Keratinocyte (primary cell): ENCODE results near the gene PAOX. TPM values are rescaled to one million over a fixed set of nuclear protein-coding genes. Genes with fewer than 3 reads are reported as not detected.

ENCODE experiments used
- DNase-seq: peaks from one replicate; pipeline ENCODE4 v3.0.0-alpha.2; 2011; ENCODE audit warnings: low read depth, missing footprints, low spot score
- FAIRE-seq: peaks from 2 replicates; lab custom pipeline; 2011; peaks lifted over from hg19 to GRCh38; lab: Jason Lieb, UNC
- H2AFZ ChIP-seq: 2 replicates; pipeline ENCODE4 v1.6.0; 2012; ENCODE audit warnings: low read length, control low read depth, inconsistent platforms; ENCODE audit not compliant: control insufficient read depth
- H3K27ac ChIP-seq: 2 replicates; pipeline ENCODE4 v1.5.1; 2011; ENCODE audit warnings: low read length; ENCODE audit not compliant: control insufficient read depth, insufficient read depth
- H3K27me3 ChIP-seq: 3 replicates; pipeline ENCODE4 v1.6.0; 2011; ENCODE audit warnings: low read length; ENCODE audit not compliant: control insufficient read depth, insufficient read depth; ENCODE audit errors: extremely low read depth
- H3K36me3 ChIP-seq, 2 experiments: 2 replicates in 1 of 2; 3 replicates in 1 of 2; pipeline ENCODE4 v1.5.1; 2011; ENCODE audit warnings: low read length in 2 of 2, mild to moderate bottlenecking in 1 of 2; ENCODE audit not compliant: control insufficient read depth in 2 of 2, insufficient read depth in 2 of 2; ENCODE audit errors: extremely low read depth in 1 of 2
- H3K4me1 ChIP-seq: 3 replicates; pipeline ENCODE4 v1.5.1; 2011; ENCODE audit warnings: low read length; ENCODE audit not compliant: control insufficient read depth, insufficient read depth; ENCODE audit errors: extremely low read depth
- H3K4me2 ChIP-seq: 3 replicates; pipeline ENCODE4 v1.6.0; 2011; ENCODE audit warnings: low read depth, low read length; ENCODE audit not compliant: control insufficient read depth, insufficient read depth; ENCODE audit errors: extremely low read depth
- H3K4me3 ChIP-seq, 3 experiments: fragments of 200-600 bp in 1 of 3; sonication (generic) in 1 of 3; 2 replicates in 2 of 3; 3 replicates in 1 of 3; pipeline ENCODE4 v1.5.1; 2011 to 2016; ENCODE audit warnings: low read length in 3 of 3, mild to moderate bottlenecking in 3 of 3, control low read depth in 2 of 3, inconsistent platforms in 1 of 3, low read depth in 1 of 3, mixed read lengths in 1 of 3, mixed run types in 1 of 3, moderate library complexity in 1 of 3; ENCODE audit not compliant: control insufficient read depth in 2 of 3, insufficient read depth in 2 of 3; ENCODE audit errors: extremely low read depth in 1 of 3
- H3K79me2 ChIP-seq: 2 replicates; pipeline ENCODE4 v1.6.0; 2012; ENCODE audit warnings: low read length; ENCODE audit not compliant: control insufficient read depth, insufficient read depth
- H3K9ac ChIP-seq: 3 replicates; pipeline ENCODE4 v1.6.0; 2011; ENCODE audit warnings: low read length; ENCODE audit not compliant: control insufficient read depth, insufficient read depth; ENCODE audit errors: extremely low read depth
- H3K9me1 ChIP-seq: 3 replicates; pipeline ENCODE4 v1.6.0; 2011; ENCODE audit warnings: low read length; ENCODE audit not compliant: control insufficient read depth, insufficient read depth; ENCODE audit errors: extremely low read depth
- H3K9me3 ChIP-seq: 2 replicates; pipeline ENCODE4 v1.5.1; 2012; ENCODE audit warnings: low read depth, low read length; ENCODE audit not compliant: control insufficient read depth
- H4K20me1 ChIP-seq: 3 replicates; pipeline ENCODE4 v1.6.0; 2011; ENCODE audit warnings: low read length; ENCODE audit not compliant: control insufficient read depth, insufficient read depth; ENCODE audit errors: extremely low read depth
- CTCF ChIP-seq, 3 experiments: IDR thresholded peaks in 1 of 3; conservative IDR thresholded peaks in 1 of 3; optimal IDR thresholded peaks in 1 of 3; 2 replicates in 2 of 3; 3 replicates in 1 of 3; pipeline versions ENCODE3 to v1.5.1; 2011; ENCODE audit warnings: low read length in 3 of 3, mild to moderate bottlenecking in 3 of 3, moderate library complexity in 2 of 3, control low read depth in 1 of 3, inconsistent platforms in 1 of 3; ENCODE audit not compliant: insufficient read depth in 2 of 3; ENCODE audit errors: extremely low read depth in 1 of 3
- EZH2 ChIP-seq: IDR thresholded peaks from one replicate; pipeline ENCODE4 v1.6.1; 2012; ENCODE audit warnings: inconsistent platforms, mild to moderate bottlenecking, low read length, moderate library complexity
- dilution Hi-C: fragments of 300-500 bp; cut with MboI; formaldehyde crosslinking; loops from one replicate; pipeline ENCODE4 v1.7.0; 2020; ENCODE audit warnings: low sequenced_read_pairs; ENCODE audit not compliant: extremely low pct_ligation_motif_present
- polyA plus RNA-seq, 5 experiments: library from polyadenylated mRNA; depleted of rRNA in 3 of 5; stranded (reverse) in 3 of 5; stranded (forward) in 1 of 5; unstranded in 1 of 5; fragments of >200 nt; gene quantifications; 1 replicate in 1 of 5; 2 replicates in 3 of 5; 3 replicates in 1 of 5; pipeline versions ENCODE4 v1.2.1 to v1.2.3, GENCODE V29; 2011 to 2012; ENCODE audit warnings: missing spikeins in 2 of 5, low read depth in 1 of 5, low replicate concordance in 1 of 5

The PAOX gene
- polyA plus RNA-seq, 1 donor (not counting 4 experiments of a cell fraction or from before 2014, with no cell fraction given) = 2.6 TPM

GRCh38 chr10:133405272-133405671 lies 26.2 kb downstream of the PAOX start:
- Histone ChIP-seq H3K4me2 (no peak overlapping the region), H3K9ac (no peak overlapping the region), H2AFZ (no peak overlapping the region), H3K27me3 (no peaks in the 10 kb centered on the region), H3K4me3 (no peak overlapping the region), H3K9me1 (no peaks in the 10 kb centered on the region), H4K20me1 (no peaks in the 10 kb centered on the region), H3K36me3 (peaks cover 8 to 22% of the 10 kb centered on the region in 2 experiments), H3K4me1 (no peaks in the 10 kb centered on the region), H3K79me2 (peaks cover 42% of the 10 kb centered on the region), H3K9me3 (no peaks in the 10 kb centered on the region), H3K27ac (no peak overlapping the region)
- DNase-seq (no peak), FAIRE-seq (no peak)
- dilution Hi-C loops = no loop called here
- TF ChIP-seq EZH2 (no peak), CTCF (optimal IDR thresholded peaks at IDR 0.05 in 1 of 3, IDR thresholded peaks at IDR 0.05 in 1 of 3, conservative IDR thresholded peaks at IDR 0.05 in 1 of 3; ENCODE audit: extremely low read depth in 1 of 3, insufficient read depth in 2 of 3, low read length in 3 of 3) (no peak)

DNA sequence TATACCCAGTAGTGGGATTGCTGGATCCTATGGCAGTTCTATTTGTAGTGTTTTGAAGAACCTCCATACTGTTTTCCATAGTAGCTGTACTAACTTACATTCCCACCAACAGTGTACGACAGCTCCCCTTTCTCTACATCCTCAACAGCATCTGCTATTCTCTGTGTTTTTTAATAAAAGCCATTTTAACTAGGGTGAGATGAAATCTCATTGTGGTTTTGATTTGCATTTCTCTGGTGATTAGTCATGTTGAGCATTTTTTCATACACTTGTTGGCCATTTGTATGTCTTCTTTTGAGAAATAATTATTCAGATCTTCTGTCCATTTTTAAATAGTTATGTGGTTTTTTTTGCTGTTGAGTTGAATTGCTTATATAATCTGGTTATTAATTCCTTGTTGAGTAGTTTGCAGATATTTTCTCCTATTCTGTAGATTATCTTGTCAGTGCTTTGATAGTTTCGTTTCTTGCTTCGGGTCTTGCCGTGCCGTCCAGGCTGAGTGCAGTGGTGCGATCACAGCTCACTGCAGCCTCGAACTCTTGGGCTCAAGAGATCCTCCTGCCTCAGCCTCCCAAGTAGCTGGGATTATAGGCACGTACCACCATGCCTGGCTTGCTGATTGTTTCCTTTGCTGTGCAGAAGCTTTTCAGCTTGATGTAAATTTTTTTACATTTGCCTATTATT lies 26.9 kb downstream of the PAOX start:
- dilution Hi-C loops = no loop called here
- no peaks in the 10 kb centered on the region for H3K9me1 ChIP-seq
- no peak overlapping the region for H2AFZ ChIP-seq
- no peak overlapping the region for H3K4me2 ChIP-seq
- peaks cover 41% of the 10 kb centered on the region for H3K79me2 ChIP-seq
- no peak overlapping the region for H3K27ac ChIP-seq
- TF ChIP-seq EZH2 (no peak), CTCF (optimal IDR thresholded peaks at IDR 0.05 in 1 of 3, IDR thresholded peaks at IDR 0.05 in 1 of 3, conservative IDR thresholded peaks at IDR 0.05 in 1 of 3; ENCODE audit: extremely low read depth in 1 of 3, insufficient read depth in 2 of 3, low read length in 3 of 3) (no peak)
- no peak overlapping the region for H3K4me3 ChIP-seq
- H3K9me3 ChIP-seq = no peaks in the 10 kb centered on the region
- H3K9ac ChIP-seq = no peak overlapping the region
- peaks cover 9 to 16% of the 10 kb centered on the region in 2 experiments for H3K36me3 ChIP-seq
- H3K4me1 ChIP-seq = no peaks in the 10 kb centered on the region
- DNase-seq (no peak), FAIRE-seq (no peak)
- H4K20me1 ChIP-seq = no peaks in the 10 kb centered on the region
- H3K27me3 ChIP-seq = no peaks in the 10 kb centered on the region
